NCI-H146 (cell line): ENCODE measurements around the gene RPS6KB2.
"Not testable (repeated sequence)": the region's sequence is repeated elsewhere in the genome, so short reads cannot be mapped to it uniquely, and the experiment has no call there.

Source experiments
- DNase-seq: peaks from one replicate; lab custom pipeline; 2025; lab: John Stamatoyannopoulos, UW

Gene RPS6KB2

GRCh38 chr11:67442504-67443404 is 14.5 kb downstream of the RPS6KB2 start:
- no peak for DNase-seq

- DNase-seq: no peak
These were observed 17.2 kb downstream of the RPS6KB2 start for GRCh38 chr11:67445515-67445914.

- DNase-seq: no peak
These were observed 19.9 kb downstream of the RPS6KB2 start for GRCh38 chr11:67448220-67448609.

GRCh38 chr11:67449116-67449844 is 21.0 kb downstream of the RPS6KB2 start:
- DNase-seq: peak; percentile 58

- no peak for DNase-seq
These were observed 22.7 kb downstream of the RPS6KB2 start for GRCh38 chr11:67450796-67451657.

GRCh38 chr11:67451658-67451976 is 23.3 kb downstream of the RPS6KB2 start:
- DNase-seq: no peak

- DNase-seq: no peak
These were observed 24.1 kb downstream of the RPS6KB2 start, which contains the start of gene GPR152 for GRCh38 chr11:67452141-67452952. Gene GPR152, minus strand, starts transcription at chr11:67452729. Its CDS starts 5 bp downstream, at chr11:67452724.

- DNase-seq: no peak
These were observed 25.8 kb downstream of the RPS6KB2 start for GRCh38 chr11:67453816-67454732.

GRCh38 chr11:67455054-67455453 is 26.8 kb downstream of the RPS6KB2 start, which contains the start of gene CABP4:
Gene CABP4, plus strand, starts transcription at chr11:67455354. Its CDS starts 70 bp downstream, at chr11:67455424.
- no peak for DNase-seq

GRCh38 chr11:67456068-67456705 is 27.9 kb downstream of the RPS6KB2 start:
- no peak for DNase-seq

- no peak for DNase-seq
These were observed 29.2 kb downstream of the RPS6KB2 start for GRCh38 chr11:67457453-67457852.

- DNase-seq: no peak
These were observed 30.0 kb downstream of the RPS6KB2 start for GRCh38 chr11:67458266-67458665.

- DNase-seq: no peak
These were observed 34.9 kb downstream of the RPS6KB2 start for GRCh38 chr11:67463186-67463585.

GRCh38 chr11:67463680-67464410 is 35.6 kb downstream of the RPS6KB2 start:
- no peak for DNase-seq

GRCh38 chr11:67464411-67465188 is 36.3 kb downstream of the RPS6KB2 start:
- peak; percentile 97 for DNase-seq

GRCh38 chr11:67465189-67465510 is 36.9 kb downstream of the RPS6KB2 start:
- peak; percentile 58 for DNase-seq

- DNase-seq: not testable (repeated sequence)
These were observed 37.2 kb downstream of the RPS6KB2 start for GRCh38 chr11:67465530-67465929.

GRCh38 chr11:67466367-67466766 is 38.1 kb downstream of the RPS6KB2 start:
- DNase-seq: no peak
